HS-5 (cell line): ENCODE measurements around the gene LYZL2.
"Not testable (repeated sequence)": the region's sequence is repeated elsewhere in the genome, so short reads cannot be mapped to it uniquely, and the experiment has no call there.

ENCODE experiments used
- DNase-seq: peaks from one replicate; pipeline ENCODE4 v3.0.0-alpha.2; 2012; ENCODE audit warnings: low read depth

The LYZL2 gene

GRCh38 chr10:30594077-30594476, 35.5 kb downstream of the LYZL2 start:
- no peak for DNase-seq

- DNase-seq: not testable (repeated sequence)
Observed at GRCh38 chr10:30592770-30593169, 36.8 kb downstream of the LYZL2 start.

GRCh38 chr10:30591249-30591670, 38.3 kb downstream of the LYZL2 start:
- no peak for DNase-seq

GRCh38 chr10:30589441-30589840, 40.1 kb downstream of the LYZL2 start:
- DNase-seq: no peak

- no peak for DNase-seq
Observed at GRCh38 chr10:30587522-30588031, 42.0 kb downstream of the LYZL2 start.

GRCh38 chr10:30586828-30587227, 42.7 kb downstream of the LYZL2 start:
- DNase-seq: no peak

- no peak for DNase-seq
Observed at GRCh38 chr10:30583778-30584415, 45.7 kb downstream of the LYZL2 start.

- DNase-seq: no peak
Observed at GRCh38 chr10:30581779-30582380, 47.7 kb downstream of the LYZL2 start.

- no peak for DNase-seq
Observed at GRCh38 chr10:30580676-30581075, 48.9 kb downstream of the LYZL2 start.

- DNase-seq: no peak
Observed at GRCh38 chr10:30580241-30580640, 49.3 kb downstream of the LYZL2 start.

- DNase-seq: no peak
Observed at GRCh38 chr10:30579574-30579973, 50.0 kb downstream of the LYZL2 start.

GRCh38 chr10:30577048-30577447, 52.5 kb downstream of the LYZL2 start:
- no peak for DNase-seq

GRCh38 chr10:30576641-30577040, 52.9 kb downstream of the LYZL2 start:
- DNase-seq: no peak

- no peak for DNase-seq
Observed at GRCh38 chr10:30574432-30574796, 55.1 kb downstream of the LYZL2 start.

GRCh38 chr10:30573721-30574431, 55.7 kb downstream of the LYZL2 start:
- DNase-seq: no peak

GRCh38 chr10:30565449-30565848, 64.1 kb downstream of the LYZL2 start:
- DNase-seq: no peak

GRCh38 chr10:30562787-30563186, 66.8 kb downstream of the LYZL2 start:
- no peak for DNase-seq
